GM18508 (cell line): ENCODE results near the gene CLCN7.
"Not testable (repeated sequence)": the region's sequence is repeated elsewhere in the genome, so short reads cannot be mapped to it uniquely, and the experiment has no call there.

ENCODE experiments used
- ATAC-seq: cut with Tn5 transposase; IDR thresholded peaks from one replicate; pipeline ENCODE4 v1.9.1; 2021; ENCODE audit warnings: moderate number of reproducible peaks; ENCODE audit not compliant: insufficient read depth, unreplicated experiment

The CLCN7 gene

DNA sequence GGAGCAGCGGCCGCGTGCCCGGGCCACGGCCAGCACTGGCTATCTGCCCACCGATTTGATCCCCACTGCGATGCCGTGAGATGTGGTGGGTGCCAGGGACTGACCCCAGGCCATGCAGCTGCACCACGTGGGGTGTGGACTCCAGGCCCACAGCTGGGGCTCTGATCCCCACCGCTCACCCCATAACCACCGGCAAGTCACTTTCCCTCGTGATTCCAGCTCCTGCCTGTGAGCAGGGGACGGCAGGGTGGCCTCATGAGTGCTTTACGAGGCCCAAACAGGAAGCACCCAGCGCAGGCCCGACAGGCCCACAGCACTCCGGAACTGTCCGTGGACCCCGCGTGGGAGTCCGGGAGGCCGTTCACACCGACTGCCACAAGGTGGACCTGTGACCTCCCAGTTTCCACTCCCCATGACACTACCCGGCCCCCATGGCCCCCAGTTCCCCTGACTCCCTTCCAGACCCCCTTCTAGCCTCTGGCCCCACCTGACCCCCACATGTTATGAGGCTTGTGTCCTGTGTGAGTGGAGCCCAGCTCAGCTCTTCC lies 13.3 kb upstream of the CLCN7 start:
- no peak for ATAC-seq

DNA sequence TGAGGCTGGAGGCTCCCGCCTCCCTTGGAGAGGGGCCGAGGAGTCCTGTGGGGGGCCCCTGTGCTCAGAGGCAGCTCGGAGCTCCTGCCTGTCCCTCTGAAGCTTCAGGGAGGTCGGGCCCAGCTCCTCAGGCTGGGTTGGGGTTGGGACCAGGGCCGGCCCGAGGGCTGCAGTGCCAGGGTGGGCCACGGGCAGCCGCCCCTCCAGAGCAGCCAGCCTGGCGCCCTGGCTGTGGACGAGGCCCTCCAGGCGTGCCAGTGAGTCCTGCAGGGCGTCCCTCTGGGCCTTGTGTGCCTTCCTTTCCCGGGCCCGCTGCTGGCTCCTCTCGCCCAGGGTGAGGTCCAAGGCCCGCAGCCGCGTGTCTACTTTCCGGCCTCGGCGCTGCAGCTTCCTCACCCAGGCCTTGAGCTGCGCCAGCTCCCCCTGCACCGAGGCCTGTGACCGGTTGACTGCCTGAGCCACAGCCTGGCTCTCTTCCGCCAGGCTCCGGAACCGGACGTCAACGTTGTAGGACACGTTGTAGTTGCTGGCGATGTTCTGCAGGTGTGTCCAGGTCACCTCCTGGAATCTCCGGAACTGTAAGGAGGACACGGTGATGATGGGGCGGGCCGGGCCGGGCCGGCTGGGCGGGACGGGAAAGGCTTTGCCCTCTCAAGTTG lies 12.7 kb upstream of the CLCN7 start:
- no peak for ATAC-seq

DNA sequence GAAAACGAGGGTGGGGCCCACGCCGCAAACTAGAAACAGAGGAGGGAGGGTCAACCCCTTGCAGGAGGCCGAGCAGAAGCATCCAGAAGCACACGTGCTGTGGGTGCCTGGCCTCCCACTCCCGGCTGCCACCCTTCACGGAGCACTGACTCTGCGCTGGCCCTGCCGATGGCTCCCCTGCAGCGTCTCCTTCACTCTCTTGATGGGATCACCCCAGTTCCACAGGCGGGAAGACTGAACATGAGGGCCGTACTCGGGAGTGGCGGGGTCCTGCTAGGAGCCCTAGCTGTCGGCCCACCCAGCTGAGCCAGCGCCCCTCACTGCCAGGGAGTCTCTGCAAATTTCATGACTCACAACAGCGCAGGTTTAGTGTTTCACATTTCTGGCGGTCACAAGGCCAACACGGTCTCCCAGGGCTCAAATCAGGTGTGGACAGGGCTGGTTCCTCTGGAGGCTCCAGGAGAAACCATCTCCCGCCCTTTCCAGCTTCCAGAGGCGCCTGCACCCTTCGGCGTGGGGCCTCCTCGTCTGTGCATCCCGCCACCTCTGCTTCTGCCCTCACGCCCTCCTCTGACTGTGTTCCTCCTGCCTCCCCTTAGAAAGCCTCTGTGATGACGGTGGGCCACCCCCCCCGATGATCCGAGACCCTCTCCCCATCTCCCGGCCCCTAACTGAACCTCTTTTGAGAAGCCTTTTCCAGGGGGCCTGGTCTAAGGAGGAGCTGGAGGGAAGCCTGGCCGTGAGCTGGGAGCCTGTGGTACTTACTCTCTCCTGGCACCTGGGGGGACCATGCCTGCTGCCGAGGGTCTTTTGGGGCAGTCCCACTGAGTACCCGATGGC lies 11.9 kb upstream of the CLCN7 start:
- no peak for ATAC-seq

DNA sequence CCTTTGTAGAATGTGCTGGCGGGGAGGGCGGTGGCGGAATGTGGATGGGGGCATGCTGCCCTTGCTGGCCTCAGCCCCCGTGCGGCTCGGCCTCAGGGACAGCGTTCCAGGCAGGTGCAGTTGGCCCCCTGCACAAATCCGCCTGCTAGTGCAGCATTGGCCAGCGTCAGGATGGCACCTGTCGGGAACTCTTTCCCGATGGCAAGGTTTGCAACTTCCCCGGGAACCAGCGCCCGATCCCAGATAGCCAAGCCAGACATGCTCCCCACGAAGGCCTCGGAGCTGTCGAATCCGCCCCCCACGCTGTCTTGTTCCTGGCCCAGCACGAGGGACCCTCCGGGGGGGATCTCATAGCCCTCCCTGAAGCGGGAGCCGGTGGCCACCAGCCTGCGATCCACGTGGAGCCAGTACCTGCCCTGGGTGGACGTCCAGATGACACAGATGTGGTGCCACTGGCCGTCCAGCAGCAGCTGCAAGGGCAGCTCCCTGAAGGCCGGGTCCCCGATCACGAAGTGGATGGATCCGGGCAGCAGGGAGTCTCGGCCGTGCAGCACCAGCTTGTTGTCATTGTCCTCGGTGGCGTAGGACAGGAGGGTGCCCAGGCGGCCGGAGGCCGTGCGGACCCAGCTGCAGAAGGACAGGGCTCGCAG lies 11.1 kb upstream of the CLCN7 start:
- ATAC-seq: no peak

DNA sequence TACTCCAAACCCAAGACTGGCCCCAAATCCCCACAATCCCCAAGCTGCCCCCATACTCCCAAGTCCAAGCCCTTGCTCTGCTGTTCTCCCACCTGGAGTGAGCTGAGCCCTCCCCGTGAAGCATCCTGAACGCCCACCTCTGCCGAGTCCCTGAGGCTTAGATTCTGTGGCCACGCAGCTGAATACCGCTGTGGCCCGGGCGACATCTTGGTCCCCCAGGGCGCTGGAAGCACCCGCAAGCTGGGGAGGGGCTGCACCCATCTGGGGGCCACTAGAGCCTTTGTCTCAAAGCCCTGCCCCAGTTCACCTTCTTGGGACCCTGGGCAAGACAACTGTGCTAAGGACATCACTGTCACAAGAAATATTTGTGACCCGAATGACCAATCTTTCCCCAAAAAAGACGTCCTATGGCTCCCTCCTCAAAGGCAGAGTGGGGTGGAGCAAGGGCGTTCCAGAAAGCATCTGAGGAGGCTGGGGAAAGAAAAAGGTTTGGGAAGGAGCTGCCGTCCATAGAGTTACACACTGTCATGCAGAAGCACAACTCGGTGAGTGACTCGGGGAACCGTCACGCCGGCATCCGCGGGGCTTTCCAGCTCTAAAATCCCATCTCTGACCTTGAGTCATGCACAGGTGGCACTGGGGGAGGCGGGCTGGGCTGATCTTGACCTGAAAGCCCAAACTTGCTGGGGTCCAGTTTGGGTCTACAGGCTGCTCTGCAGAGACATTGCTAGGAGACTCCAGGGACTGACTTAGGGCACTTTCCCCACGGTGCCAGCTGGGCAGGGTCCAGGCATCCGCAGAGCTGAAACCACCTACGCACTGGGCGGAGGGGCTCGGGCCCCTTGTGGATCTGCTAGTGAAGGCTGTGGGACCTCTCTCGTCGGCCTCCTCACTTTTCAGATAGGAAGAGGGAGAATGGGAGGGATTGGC lies 7.3 kb upstream of the CLCN7 start:
- ATAC-seq: no peak

DNA sequence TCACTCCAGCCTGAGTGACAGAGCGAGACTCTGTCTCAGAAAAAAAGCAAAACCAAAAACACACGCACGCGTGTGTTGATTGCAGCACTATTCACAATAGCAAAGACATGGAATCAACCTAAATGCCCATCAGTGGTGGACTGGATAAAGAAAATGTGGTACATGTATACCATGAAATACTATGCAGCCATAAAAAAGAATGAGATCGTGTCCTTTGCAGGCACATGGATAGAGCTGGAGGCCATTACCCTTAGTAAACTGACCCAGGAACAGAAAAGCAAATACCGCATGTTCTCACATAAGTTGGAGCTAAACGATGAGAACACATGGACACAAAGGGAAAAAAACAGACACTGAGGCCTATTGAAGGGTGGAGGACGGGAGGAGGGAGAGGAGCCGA lies 4.1 kb upstream of the CLCN7 start:
- not testable (repeated sequence) for ATAC-seq

DNA sequence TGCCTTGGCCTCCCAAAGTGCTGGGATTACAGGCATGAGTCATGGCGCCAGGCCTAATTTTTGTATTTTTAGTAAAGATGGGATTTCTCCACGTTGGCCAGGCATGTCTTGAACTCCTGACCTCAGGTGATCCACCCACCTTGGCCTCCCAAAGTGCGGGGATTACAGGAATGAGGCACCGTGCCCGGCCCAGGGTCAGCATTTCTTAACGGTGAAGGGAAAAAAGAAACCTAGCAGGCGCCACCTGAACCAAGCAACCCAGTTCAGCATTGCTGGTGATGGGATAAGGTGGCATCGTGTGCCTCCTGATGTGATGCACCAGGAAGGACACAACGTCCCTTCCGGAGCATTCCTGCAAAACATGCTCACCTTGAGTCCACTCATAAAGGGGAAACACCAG lies 2.2 kb upstream of the CLCN7 start:
- ATAC-seq: no peak

DNA sequence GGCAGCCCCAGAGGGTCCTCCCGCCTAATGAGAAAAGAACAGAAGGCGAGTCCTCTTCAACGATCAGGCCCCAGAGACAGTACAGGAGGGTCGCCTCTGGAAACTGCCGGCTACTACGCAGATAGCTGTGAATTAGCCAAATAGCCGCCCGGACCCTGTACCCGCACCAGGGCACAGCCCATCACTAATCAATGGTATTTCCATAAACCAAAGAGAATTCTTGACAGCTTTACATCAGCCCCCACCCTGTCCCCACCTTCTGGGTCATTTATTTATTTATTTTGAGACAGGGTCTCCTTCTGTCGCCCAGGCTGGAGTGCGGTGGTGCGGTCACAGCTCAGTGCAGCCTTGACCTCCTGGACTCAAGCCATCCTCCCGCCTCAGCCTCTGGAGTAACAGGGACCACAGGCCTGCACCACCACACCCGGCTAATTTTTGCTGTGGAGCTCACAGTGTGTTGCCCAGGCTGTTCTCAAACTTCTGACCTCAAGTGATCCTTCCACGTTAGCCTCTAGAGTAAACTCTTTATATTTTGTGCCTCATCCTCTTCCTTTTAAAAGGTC lies 805 bp upstream of the CLCN7 start:
- ATAC-seq: no peak

DNA sequence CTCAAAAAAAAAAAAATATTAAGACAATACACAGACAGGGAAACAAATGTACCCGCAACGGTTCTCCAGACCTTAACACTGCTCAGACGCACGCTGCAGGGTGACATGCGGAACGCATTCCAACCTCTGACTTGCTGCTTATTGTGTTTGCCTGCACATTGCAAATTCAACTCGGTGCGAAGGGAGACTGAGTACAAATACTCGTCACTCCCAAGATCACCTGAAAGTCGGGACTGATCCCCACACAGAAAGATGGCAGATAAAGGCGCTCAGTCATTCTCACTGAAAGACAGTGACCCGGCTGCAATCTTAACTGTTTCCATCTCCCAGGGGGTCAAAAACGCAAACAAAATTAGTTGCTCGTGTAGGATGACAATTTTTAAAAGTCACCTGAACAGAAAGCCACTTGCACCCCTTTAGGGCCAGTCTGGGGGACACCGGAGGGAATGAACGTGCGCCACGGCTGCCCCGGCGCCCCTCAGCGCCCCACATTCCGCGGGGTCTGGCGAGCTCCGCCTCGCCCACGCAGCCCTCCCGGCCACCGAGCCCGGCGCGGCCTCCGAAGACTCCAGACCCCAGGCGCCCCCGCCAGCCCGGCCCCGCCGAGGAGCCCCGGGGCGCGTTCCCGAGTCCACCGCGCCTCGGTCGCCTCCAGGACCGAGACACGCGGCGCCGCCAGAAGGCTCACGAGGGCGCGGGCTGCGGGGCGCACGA lies 589 bp downstream of the CLCN7 start:
- no peak for ATAC-seq

DNA sequence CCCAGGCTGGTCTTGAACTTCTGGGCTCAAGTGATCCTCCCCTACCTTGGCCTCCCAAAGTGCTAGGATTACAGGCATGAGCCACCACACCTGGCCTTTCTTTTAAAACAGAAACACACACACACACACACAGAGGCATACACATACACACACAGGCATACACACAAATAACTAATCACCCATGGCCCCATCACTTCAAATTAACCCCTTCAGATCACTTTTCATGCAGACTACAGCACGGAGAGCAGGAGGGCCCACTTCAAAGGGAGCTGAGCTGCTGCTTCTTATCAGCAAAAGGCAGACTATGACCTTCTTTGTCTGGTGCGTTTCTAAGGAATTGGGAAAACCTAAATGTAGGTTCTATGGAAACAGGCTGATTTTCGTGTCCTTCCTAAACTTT lies 1.9 kb downstream of the CLCN7 start:
- no peak for ATAC-seq

DNA sequence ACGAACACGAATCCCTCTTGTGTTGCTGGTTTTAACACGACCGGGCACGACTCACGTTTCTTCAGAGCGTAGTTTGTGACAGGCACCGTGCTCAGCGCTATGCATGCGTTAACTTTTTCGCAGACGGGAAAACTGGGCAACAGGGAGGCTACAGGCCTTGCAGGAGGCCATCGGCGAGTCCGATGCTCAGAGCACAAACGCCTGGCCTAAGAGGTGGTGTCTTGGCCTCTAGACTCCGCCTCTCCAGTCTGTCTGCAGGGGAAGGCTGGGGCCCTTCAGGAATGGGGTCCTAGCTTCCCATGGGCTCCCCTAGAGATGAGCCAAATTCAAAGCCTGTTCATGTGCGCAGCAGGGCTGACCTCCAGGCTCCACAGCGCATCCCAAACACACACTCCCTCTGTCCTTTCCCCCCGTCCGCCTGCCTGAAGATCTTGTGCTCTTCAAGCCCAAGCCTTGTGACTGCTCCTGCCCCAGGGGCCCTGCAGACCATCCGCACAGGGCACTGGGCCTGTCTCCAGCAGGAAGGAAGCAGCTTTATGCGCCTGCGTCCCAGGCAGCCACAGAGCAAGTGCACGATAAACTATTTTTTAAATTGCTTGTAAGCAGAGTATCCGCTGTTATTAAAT lies 3.1 kb downstream of the CLCN7 start:
- no peak for ATAC-seq

DNA sequence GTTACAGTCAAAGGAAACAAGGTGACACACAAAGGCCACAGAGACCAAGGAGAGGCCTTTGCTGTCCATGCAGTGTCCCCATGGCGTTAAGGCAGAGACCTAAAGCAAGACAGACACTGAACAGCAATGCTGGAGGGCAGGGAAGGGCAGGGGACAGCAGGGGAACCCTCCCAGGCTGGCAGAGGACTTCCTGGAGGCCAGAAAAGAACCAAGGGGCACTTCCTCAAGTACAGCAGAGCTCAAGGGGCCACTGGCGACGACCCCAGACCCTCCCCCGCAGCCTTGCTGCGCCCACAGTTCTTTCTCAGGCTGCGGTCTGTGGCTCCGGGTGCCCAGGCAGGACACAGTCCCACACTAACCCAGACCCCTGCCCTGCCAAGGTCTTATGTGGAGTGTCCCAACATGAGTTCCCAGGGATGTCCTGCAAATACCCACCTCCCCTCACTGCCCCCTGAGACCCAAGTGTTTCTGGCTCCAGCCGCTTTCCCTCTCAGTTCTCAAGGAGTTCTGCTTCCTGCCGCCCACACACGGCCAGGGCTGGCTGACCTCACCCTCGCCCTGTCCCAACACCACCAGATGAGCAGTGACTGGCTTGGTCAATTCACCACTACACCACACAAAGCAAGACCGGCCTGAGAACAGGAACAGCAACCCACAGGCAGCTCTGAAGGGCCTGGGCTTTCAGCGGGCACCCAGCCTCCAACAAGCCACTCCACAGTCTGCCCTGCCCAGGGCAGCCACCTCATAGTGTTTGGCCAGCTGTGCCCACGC lies 4.2 kb downstream of the CLCN7 start:
- ATAC-seq: no peak

DNA sequence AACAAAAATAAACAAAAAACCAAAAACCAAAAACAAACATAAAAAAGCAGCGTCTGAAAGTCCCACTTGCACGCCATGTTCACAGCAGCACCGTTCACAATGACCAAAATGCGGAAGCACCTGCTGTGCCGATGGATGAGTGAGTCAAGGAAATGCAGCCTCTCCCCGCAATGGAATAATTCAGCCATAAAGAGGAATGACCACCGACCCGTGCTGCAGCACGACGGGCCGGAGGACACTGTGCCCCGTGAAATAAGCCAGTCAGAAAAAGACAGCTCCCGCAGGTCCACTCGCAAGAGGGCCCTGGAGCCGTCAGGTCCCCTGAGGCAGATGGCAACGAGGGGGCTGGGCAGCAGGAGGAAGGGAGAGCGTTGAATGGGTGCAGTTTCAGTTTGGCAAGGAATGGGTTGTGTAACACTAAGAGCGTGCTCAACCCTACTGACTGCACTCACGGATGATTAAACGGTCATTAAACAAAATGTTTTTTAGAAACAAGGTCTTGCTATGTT lies 5.1 kb downstream of the CLCN7 start:
- no peak for ATAC-seq

DNA sequence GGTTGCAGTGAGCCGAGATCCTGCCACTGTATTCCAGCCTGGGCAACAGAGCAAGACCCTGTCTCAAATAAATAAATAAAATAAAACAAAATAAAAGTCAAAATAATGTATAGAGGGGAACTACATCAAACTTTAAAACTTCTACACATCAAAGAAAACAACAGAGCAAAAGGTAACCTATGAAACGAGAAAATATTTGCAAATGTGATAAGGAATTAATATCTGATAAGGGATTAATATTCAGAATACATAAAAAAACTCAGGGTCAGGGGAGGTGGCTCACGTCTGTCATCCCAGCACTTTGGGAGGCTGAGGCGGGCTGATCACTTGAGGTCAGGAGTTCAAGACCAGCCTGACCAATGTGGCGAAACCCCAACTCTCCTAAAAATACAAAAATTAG lies 5.7 kb downstream of the CLCN7 start:
- ATAC-seq: not testable (repeated sequence)

DNA sequence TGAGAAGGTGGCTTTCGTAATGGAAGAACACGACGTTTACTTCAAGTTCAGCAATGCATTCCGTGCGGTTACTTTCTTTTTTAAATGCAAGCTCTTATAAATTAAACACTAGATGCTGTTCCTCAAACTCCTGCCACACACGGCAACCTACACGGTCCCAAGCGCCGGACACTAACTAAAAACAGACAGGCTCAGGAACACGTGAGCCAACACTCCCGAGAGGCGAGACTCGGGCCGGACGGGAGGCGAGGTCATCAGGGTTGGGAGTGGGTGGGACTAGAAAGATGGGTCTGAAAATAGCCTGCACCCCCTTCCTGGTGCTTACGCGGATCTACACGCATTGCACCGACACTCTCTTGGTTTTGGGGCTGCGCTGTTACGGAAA lies 6.4 kb downstream of the CLCN7 start:
- no peak for ATAC-seq

DNA sequence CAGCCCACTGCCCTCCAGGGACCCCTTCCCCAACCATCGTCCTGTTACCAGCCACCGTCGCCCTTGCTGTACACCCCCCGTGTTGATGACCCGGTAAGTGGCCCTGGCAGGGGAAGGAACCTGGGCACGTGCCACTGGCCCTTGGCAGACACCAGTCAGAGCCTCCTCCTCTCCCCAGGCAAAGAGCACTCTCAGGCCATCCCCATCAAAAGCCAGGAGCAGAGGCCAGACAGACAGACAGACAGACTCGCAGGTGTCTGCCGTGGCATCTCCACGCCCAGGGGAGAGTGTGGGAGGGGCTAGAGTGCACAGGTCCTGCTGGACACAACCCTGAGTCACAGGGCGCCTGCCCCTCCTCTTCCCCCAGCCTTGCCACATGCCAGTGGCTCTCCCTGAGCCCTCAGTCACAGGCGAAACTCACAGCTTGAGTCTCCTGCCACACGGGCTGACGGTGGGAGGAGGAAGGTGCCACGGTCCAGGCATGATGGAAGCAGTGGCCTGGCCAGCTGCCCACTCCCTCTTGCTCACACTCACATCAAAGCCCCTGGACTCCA lies 7.8 kb downstream of the CLCN7 start:
- ATAC-seq: no peak

DNA sequence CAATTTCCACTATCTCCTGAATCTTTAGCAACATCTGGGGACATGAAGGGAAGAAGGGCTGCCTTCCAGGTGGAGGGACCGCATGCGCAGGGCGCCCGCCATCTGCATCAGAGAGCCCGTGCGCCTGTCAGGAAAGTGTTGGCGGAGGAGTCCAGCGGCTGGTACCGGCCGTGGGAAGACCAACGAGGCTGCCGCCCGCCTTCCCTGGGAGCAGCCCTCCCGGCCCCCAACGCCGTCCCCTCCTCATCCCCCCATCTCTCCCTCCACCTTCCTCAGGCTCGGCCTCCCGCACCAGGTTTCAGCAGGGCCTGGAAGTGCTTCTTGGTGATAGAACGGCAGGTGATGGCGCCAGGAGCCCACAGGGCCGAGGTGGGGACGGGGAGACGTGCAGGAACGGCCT lies 8.8 kb downstream of the CLCN7 start:
- ATAC-seq: no peak

DNA sequence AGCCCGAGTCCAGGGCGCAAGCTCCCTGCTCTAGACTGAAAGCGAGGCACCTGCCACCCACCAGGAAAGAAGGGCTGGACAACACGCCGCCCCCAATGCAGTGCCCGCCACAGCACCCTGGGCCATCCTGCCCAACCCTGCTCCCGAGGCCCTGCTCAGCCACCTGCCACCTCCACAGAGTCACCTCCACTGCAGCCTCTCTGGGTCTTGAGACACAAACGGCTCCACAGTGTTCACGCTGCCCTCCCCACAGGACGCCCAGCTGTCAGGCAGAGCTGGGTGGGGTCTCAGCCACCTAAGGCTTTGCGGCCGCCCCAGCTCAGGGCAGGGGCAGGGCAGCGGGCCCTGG lies 9.3 kb downstream of the CLCN7 start:
- no peak for ATAC-seq
